AG04449 (cell line): Measurements from ENCODE around the gene MIR17HG.

ENCODE experiments used
- CTCF ChIA-PET: fragments of 350-600 bp; formaldehyde crosslinking; extraction: SDS; loops from one replicate; lab custom pipeline; 2021; ENCODE audit warnings: antibody characterized with exemption; lab: Yijun Ruan, JAX
- POLR2A ChIA-PET: fragments of 400-600, 350-600 bp; formaldehyde crosslinking; extraction: SDS; loops from one replicate; lab custom pipeline; 2020; ENCODE audit warnings: antibody characterized with exemption, inconsistent platforms; lab: Yijun Ruan, JAX
- DNase-seq: peaks from one replicate; pipeline ENCODE4 v3.0.0-alpha.2; 2010; ENCODE audit warnings: low read depth, low spot score
- H3K4me3 ChIP-seq: 2 replicates; pipeline ENCODE4 v1.5.1; 2011; ENCODE audit warnings: low read depth, mild to moderate bottlenecking, control low read depth, low read length
- CTCF ChIP-seq: IDR thresholded peaks from one replicate; pipeline ENCODE4 v1.5.1; 2011; ENCODE audit warnings: mild to moderate bottlenecking, moderate library complexity, low read length, control low read depth, inconsistent platforms; ENCODE audit not compliant: insufficient read depth; ENCODE audit errors: missing control alignments

MIR17HG gene

GRCh38 chr13:91359111-91359510, 11.6 kb downstream of the MIR17HG start:
- no peak for DNase-seq
- TF ChIP-seq CTCF = no peak
- H3K4me3 ChIP-seq = no peak overlapping the region
- ChIA-PET CTCF (interaction anchor here (1.4 kb wide), 1 partner anchor 10 kb away, joined by 5 read pairs; no protein-coding TSS in a partner anchor), POLR2A (no interaction called here)

GRCh38 chr13:91359631-91360030, 12.1 kb downstream of the MIR17HG start:
- no peak for TF ChIP-seq CTCF
- CTCF ChIA-PET = interaction anchor here (1.4 kb wide), 1 partner anchor 10 kb away, joined by 5 read pairs; no protein-coding TSS in a partner anchor
- DNase-seq = no peak
- H3K4me3 ChIP-seq = no peak overlapping the region
- POLR2A ChIA-PET = no interaction called here

- H3K4me3 ChIP-seq = no peak overlapping the region
- ChIA-PET CTCF (no interaction called here), POLR2A (no interaction called here)
- TF ChIP-seq CTCF = no peak
- DNase-seq = no peak
Measured at GRCh38 chr13:91360246-91360751, 12.8 kb downstream of the MIR17HG start.

GRCh38 chr13:91361755-91362271, 14.3 kb downstream of the MIR17HG start:
- no peak overlapping the region for H3K4me3 ChIP-seq
- ChIA-PET POLR2A (no interaction called here), CTCF (no interaction called here)
- no peak for TF ChIP-seq CTCF
- no peak for DNase-seq

GRCh38 chr13:91362908-91363307, 15.4 kb downstream of the MIR17HG start:
- POLR2A ChIA-PET = no interaction called here
- no peak for DNase-seq
- TF ChIP-seq CTCF = no peak
- no peak overlapping the region for H3K4me3 ChIP-seq
- CTCF ChIA-PET = no interaction called here

GRCh38 chr13:91368101-91368500, 20.6 kb downstream of the MIR17HG start:
- POLR2A ChIA-PET = no interaction called here
- CTCF ChIA-PET = no interaction called here
- DNase-seq = no peak
- TF ChIP-seq CTCF = no peak
- H3K4me3 ChIP-seq = no peak overlapping the region
